ENCODE data around the gene PDX1.

Gene PDX1

DNA sequence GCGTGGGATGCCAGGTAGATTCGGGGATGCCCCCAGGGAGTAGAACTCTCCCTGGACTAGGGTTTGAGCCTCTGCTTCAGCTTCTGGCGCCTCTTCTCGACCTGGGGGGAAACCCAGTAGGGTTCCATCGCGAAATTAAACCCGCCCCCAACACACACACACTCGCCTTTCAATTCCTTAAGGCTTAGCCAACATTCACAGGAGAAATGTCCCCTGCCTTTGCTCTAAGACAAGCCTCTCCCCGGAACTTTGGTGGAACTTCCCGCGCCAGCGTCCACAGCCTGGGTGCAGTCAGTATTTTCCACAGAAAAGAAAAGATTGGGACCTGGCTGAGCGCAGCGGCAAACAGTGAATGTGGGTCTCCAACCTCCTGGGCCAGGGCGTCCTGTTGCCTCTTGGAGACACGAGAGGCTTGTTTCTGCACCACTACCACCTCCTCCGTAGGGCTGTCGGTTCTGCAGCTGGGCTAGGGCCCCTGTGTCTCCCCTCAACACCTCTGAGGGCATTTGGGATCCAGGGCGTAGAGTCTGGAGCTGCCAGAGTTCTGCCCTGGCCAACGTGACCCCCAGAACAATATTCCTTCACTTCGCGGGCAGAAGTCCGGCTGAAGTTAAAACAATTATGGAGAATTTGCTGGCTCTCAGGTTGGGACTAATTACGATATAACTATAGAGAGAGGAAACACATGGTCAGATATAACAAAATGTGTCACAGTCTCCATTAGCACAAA is 3.2 kb downstream of the PDX1 start:
- no peak for DNase-seq

DNA sequence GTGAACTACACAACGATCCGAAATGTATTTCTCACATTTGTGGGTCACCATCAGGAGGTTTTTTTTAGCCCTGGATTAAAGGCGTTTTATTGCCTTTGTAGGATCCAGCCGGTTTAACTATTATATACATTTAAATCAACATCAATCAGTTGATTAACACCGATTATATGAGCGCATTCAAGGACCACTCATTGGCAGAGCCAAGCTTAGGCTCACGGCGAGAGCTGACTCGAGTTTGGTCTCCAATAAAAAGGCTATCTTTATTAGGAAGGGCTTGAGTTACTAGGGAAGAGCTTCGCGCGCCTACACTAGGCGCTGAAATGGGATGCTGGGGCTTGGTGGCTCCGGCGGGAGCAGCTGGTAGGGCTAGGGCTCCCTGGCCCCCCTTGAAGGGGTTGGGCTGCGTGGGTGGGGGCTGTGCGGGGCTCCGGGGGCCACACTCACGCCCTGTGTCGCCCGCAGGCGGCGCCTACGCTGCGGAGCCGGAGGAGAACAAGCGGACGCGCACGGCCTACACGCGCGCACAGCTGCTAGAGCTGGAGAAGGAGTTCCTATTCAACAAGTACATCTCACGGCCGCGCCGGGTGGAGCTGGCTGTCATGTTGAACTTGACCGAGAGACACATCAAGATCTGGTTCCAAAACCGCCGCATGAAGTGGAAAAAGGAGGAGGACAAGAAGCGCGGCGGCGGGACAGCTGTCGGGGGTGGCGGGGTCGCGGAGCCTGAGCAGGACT is 4.2 kb downstream of the PDX1 start:
- no peak for DNase-seq

DNA sequence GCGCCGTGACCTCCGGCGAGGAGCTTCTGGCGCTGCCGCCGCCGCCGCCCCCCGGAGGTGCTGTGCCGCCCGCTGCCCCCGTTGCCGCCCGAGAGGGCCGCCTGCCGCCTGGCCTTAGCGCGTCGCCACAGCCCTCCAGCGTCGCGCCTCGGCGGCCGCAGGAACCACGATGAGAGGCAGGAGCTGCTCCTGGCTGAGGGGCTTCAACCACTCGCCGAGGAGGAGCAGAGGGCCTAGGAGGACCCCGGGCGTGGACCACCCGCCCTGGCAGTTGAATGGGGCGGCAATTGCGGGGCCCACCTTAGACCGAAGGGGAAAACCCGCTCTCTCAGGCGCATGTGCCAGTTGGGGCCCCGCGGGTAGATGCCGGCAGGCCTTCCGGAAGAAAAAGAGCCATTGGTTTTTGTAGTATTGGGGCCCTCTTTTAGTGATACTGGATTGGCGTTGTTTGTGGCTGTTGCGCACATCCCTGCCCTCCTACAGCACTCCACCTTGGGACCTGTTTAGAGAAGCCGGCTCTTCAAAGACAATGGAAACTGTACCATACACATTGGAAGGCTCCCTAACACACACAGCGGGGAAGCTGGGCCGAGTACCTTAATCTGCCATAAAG is 4.8 kb downstream of the PDX1 start:
- DNase-seq = no peak

DNA sequence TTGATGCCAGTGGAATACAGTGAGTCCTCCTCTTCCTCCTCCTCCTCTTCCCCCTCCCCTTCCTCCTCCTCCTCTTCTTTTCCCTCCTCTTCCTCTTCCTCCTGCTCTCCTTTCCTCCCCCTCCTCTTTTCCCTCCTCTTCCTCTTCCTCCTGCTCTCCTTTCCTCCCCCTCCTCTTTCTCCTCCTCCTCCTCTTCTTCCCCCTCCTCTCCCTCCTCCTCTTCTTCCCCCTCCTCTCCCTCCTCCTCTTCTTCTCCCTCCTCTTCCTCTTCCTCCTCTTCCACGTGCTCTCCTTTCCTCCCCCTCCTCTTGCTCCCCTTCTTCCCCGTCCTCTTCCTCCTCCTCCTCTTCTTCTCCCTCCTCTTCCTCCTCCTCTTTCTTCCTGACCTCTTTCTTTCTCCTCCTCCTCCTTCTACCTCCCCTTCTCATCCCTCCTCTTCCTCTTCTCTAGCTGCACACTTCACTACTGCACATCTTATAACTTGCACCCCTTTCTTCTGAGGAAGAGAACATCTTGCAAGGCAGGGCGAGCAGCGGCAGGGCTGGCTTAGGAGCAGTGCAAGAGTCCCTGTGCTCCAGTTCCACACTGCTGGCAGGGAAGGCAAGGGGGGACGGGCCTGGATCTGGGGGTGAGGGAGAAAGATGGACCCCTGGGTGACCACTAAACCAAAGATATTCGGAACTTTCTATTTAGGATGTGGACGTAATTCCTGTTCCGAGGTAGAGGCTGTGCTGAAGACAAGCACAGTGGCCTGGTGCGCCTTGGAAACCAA is 5.6 kb downstream of the PDX1 start:
- no peak for DNase-seq

DNA sequence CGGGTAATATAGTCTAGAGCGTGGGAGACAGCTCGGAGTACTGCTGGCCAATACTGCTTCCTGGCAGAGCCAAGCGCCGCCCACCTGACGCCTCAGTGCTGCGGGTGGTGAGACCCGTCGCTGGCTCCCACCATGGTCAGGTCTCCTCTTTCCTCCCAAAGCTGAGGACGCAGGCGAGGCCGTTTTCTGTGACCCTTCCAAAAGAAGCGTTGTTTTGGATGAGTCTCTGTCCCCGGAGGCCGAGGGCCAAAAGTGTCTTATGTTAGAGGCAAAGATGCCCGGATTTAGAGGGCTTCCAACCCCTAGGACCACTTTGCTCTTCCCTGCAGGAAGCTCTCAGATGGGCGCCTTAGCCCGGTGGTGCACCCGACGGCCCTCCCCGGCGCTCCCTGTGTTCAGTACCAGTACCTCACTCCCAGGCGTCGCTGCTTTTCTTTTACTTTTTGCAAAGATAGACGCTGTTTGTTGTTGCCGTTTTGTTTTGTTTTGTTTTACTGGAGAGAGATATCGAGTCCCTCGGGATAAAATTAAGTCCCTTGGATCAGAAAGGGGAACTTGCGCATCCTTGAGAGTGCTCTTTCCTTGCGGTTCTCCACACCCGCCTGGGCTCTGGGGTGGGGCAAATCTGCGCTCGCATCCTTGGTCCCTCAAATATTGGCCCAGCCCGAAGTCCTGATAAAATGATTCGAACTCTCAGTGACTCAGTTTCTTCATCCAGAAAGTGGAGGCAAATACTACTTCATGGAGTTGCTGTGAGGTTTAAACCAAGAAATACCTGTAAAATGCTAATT is 7.0 kb downstream of the PDX1 start:
- no peak for DNase-seq

DNA sequence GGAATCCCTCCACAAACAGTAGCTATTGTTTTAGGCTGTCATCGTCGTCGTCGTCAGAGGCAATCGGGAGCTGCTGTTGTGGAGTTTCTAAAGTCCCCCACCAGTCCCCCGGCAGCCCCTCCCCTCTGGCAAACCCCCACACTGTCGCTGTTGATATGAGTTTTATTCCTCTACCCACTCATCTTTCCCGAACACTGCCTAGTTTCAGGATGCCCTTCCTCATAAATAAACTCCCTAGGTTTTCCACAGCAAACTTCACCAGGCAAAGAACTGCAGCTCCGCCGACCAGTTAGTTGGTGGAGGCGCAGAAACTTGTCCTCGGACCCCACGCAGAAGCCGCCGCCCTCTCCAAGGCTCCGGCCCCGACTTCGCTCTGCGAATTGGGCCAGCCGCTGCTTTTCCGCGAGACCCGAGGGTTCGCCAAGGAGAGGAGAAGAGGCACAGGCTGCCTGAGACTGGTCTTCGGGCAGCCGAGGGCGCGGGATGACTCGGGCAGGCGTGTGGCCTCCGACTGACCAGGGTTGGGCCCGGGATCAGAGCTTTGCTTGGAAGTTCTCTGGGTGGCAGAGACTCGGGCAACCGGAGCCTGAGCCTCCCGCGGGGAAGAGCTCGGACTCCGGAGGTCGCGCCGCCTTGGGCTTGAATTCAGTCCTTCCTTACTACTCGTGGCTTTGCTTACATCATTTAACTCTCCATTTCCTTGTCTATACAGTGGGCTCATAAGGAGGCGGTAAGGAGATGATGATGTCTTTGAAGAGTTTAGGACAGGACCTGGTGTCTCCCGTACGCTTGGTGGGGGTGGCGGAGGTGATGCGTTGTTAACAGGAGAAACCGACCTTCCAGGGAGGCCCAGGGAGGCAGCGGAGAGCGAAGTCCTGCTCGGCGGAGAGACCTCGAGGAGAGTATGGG is 7.9 kb downstream of the PDX1 start:
- no peak for DNase-seq

DNA sequence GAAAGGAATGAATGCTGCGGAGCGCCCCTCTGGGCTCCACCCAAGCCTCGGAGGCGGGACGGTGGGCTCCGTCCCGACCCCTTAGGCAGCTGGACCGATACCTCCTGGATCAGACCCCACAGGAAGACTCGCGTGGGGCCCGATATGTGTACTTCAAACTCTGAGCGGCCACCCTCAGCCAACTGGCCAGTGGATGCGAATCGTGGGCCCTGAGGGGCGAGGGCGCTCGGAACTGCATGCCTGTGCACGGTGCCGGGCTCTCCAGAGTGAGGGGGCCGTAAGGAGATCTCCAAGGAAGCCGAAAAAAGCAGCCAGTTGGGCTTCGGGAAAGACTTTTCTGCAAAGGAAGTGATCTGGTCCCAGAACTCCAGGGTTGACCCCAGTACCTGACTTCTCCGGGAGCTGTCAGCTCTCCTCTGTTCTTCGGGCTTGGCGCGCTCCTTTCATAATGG is 8.6 kb downstream of the PDX1 start:
- no peak for DNase-seq

DNA sequence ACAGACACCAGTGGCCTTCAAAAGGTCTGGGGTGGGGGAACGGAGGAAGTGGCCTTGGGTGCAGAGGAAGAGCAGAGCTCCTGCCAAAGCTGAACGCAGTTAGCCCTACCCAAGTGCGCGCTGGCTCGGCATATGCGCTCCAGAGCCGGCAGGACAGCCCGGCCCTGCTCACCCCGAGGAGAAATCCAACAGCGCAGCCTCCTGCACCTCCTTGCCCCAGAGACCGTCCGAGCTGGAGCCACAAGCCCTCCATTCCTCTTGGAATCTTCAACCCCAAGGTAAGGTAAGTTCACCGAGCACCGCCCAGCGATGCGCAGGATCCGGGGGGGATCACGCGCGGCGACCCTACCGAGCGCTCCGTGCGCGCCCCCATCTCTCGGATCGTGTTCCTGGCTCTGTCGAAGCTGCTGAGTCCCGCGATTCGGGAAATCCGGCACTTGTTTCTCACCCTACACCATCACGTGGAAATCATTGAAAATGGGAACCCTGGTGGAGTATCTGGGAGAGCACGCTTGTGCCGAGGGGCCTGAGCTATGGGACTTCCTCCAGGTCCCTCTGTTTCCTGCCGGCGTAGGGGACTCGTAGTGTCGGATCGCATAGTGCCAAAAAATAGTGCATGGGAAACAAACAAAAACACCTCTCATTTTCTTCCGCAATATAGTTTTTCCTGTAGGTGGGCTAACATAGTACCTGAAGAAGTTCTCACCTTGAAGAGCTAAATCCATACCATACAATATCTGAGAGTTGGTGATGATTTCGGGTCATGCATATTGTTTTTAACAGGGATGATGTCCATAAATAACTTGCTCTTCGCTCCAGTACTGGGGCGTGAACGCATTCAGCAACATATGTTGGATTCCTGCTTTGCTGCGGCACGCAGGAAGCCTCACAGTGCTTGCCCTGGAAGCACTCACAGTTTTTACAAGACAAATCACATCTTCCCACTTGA is 9.3 kb downstream of the PDX1 start:
- DNase-seq = no peak

DNA sequence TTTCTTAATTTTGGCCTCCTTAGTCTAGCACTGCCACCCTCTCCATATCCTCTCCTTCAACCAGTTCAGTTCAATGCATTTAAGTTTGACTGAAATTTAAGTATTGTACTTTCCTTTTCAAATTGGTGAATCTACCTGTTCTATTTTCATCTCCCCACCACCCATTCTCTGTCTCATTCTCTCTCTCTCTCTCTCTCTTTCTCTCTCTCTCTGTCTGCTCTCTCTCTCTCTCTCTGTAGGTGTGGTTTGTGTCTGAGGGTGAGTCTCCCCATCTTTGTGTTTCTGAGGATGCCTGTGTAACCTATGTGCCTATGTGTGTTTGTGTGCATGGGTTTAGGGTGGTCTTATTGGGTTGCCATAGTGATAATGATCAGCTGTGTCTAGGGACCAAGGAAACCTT is 10.1 kb downstream of the PDX1 start:
- DNase-seq = no peak

DNA sequence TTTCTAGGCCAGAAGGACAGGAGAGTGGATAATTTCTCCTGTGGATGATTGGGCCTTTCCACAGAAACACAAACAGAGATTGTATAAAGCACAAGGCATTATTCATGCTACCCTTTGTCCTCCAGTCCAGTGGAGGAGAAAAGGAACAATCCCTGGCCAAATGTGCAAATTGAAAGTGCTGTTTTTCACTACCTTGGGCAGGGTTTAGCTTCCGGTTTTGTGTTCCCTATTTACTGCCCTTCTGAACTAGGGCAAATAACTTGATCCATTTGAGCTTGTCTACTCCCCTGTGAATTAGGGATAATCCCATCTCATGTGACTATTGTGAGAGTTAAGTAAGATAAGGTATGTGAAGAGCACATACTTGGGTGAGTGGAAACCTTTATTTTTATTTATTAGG is 13.3 kb downstream of the PDX1 start:
- DNase-seq = no peak

DNA sequence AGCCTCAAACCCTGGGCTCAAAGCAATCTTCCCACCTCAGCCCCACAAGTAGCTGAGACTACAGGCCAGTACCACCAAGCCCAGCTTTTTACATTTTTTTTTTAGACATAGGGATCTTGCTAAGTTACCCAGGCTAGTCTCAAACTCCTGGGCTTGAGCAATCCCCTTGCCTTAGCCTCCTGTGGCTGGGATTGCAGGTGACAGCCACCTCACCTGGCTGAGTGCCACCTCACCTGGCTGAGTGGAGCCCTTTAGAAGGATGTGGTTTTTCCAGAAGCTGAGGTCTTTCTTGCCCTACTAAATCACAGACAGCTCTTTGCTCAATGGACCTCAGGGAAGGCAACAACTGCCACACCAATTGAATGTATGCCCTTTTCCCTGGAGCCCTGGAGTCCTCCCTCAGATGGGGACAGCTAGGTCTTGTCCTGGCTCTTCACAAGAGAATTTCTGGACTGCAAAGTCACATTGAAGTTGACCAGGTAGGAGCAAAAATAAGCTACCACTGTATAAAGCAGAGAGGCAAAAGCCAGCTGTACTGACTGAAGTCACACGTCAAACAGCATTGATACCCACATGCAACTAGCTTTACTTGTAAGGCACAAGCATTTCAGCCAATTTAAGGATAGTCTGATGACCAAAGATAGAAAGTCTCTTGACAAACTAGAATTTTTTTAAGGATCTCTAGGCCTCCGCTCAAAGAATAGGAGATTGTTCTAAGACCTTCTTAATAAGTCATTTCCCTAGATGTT is 14.0 kb downstream of the PDX1 start:
- no peak for DNase-seq

DNA sequence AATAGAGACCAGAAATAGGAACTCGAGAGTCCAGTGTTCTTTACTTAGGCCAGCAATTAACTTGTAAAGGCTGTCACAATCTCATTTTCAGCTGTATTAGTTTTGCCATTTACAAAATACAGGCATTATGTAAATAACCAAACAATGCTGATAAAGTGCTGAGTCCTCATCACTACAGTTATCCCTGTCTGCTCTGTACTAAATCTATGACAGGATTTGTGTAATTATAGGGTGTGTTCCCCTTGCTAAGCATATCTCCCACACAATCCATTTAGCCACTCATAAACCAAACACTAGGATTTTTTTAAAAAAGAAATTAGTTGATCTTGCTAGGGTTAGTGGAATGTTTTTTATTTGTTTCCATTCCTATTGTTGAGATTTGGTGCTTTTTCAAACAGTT is 23.2 kb downstream of the PDX1 start:
- no peak for DNase-seq

DNA sequence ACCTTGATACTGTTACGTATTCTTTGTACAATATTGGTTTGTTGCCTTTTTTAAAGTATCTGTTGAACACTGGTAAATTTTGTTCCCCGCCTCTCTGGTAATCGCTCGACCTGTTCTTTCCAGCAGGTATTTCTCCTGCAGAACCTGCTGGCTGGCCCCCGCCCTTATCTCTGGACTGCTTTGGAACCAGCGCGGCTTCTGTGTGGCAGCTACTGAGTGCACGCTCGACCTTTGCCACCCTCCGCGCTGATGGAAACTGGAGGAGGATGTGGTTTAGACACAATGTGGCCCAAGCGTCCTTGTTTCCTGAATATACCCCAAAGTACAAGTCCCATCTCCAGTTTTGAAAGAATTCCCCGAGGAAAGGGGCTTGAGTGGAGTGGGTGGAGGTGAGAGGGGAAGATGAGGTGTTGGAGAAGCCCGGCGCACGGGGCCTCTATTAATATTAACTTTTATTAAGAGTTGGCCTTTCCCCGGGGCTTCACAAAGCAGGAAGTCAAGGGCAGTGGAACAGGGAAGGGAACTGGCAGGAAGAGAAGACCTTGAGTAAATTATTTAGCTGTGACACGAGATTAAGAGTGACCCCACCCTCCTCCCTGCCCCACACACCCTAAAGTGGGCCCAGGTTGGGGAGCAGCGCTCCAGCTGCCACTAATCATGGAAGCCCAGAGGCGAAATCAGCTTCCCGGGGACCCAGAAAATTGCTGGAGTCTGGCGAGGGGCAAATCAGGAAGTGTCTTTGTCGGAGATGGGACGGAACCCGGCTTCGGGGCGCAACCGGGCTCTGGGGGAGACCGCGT is 33.3 kb downstream of the PDX1 start:
- DNase-seq = no peak

DNA sequence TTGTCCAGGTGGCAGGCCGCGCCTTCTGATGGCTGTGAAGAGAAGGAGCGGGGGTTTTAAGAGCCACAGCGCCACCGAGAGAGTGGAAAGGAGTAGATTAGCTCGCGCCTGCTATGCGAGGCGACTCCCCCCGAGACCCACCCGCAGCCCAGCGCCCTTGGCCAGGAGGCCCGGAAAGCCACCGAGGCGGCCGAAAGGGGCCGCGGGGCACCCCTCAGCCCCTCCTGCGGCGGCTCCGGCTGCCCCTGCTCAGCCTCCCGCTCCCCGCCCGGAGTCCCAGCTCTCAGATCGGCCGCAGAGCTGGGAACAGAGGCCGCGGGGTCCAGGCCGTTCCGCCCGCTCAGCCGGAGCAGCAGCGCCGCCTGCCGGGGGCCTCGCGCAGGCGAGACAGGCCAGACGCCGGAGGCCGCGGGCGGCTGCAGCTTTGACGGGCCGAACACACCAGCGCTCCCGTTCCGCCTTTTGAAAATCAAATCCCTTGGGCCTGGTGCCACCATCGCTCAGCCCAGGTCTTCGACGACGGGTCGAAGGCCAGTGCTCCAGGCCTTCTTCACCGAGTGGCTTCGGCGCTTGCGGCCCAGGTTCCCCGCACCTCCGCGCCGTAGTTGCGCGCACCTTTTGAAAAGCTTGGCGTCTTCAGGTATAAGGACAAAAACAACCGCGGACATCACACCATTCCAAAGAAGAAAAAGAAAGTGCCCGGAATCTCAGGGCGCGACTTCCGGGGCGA is 34.0 kb downstream of the PDX1 start:
- DNase-seq = peak; percentile 70

DNA sequence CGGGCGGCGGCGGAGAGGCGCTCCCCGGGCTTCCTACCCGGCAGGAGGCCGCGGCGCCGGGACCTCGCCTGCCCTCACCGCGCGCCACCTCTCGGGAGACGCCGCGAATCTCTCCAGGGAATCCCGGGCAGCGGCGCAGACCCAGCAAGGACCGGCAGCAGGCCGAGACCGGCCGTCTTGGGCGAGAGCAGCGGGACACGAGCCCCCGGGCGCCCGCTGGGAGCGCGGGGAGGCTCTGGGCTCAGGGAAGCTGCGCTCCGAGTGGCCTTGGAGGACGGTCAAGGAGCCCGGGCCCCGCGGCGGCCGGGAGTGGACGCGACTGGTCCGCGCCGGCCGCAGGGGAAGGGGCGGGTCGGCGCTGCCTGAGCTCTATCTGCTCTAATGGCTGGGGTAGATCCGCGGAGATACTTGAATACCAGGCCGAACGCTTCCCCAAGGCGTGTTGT is 34.6 kb downstream of the PDX1 start:
- DNase-seq = no peak

DNA sequence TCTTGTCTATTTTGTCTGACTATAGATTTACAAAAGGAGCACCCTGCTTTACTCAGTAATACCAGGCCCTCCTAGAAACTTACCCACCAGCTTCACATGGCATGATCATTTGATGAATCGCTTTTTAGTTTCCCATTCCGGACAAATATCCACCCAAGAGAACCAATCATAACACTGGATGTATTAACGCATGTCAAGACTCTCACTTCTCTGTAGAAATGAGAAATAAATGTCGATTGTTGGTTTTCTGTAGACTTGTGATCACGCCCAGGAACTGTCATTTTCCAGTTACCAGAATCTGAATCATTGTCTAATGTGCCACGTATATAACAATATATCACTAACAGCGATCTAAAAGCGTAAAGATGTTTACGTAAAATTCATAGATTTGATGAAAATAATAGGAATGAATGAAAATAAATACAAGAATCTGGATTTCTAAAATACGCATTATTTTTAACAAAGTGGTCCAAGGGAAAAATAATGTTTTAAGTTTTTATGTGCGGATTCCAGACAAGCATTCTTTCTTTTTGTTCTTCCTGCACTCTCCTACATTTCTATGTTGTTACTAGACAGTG is 35.3 kb downstream of the PDX1 start:
- no peak for DNase-seq

DNA sequence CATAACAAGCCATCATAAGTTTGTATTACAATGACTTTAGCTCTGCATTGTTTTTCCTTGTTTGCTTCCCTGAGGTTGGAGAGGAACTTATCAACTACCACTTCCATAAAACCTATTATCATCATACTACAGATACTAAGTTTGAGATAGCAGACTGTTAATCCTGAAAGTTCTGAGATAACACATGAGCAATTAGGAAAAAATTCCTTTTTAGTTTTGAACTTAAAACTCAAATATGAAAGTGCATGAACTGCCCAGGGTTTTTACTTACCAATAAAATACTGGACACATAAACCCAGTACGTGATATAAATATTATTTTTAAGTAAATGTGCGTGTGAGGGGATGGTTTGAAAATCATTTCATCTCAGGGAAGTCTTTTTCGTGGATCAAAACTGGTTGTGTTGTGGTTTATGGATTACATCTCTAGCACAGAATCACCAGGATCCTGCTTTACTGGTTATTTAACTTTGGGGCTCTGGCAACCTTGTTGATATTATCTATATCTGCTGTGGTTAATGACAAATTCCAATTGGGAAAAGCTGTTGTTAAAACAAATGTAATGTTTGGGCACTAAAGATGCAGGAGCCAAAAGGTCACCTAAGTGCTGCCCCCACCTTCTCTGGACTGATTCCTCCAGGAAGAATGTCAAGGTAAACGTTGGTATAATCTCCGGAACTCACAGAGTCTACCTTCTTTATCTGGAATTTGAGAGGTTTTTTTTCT is 36.9 kb downstream of the PDX1 start:
- DNase-seq = no peak
